ENCODE data around the gene SLC26A8. TPM values are rescaled to one million over a fixed set of nuclear protein-coding genes. Genes with fewer than 3 reads are reported as not detected.

SLC26A8 gene
- total RNA-seq, 1 experiment from 2014 or later, result 0.09 TPM

DNA sequence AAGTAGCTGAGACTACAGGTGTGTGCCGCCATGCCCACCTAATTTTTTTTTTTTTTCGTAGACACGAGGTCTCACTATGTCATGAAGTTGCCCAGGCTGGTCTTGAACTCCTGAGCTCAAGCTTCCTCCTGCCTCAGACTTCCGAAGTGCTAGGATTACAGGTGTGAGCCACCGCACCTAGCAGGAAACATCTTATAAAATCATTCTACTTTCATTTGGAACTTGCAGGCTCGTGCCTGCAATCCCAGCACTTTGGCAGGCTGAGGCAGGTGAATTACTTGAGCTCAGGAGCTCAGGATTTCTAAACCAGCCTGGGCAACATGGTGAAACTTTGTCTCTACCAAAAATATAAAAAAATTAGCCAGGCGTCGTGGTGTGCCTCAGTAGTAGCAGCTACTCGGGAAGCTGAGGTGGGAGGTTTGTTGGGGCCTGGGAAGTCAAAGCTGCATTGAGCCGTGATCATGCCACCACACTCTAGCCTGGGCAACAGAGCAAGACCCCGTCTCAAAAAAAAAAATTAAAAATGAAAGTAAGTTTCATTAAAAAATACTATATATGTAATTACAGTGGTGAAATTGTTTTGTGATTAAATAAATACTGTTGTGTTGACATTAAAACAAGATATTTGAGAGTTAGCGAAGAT is 18.3 kb upstream of the SLC26A8 start:
- H3K79me2 ChIP-seq (ENCODE audit: insufficient read depth, low read length), result peaks cover 7% of the 10 kb centered on the region; the same call in 1 of the 2 replicates
- no peaks in the 10 kb centered on the region for H4K20me1 ChIP-seq (ENCODE audit: control insufficient read depth, insufficient read depth, insufficient read length)
- H3K27ac Mint-ChIP-seq, result no peak overlapping the region
- H3K27me3 ChIP-seq (ENCODE audit: insufficient read depth, low read length), result no peaks in the 10 kb centered on the region
- no peak overlapping the region for H3K4me3 Mint-ChIP-seq
- H3K9me3 Mint-ChIP-seq, result no peaks in the 10 kb centered on the region
- WGBS (ENCODE audit: extremely low coverage, insufficient read length, low lambda C conversion rate), result 100% methylated on average over 1 of the region's 12 CpGs
- H4K91ac ChIP-seq (ENCODE audit: insufficient read length, low read depth, low read length), result no peak overlapping the region
- H3K23me2 ChIP-seq (ENCODE audit: insufficient read length, low read depth, low read length, poor library complexity, severe bottlenecking), result no peaks in the 10 kb centered on the region
- no peak overlapping the region for H4K8ac ChIP-seq (replicated peaks; ENCODE audit: insufficient read length, low read depth, low read length)
- H2BK20ac ChIP-seq (ENCODE audit: low read depth, low read length, poor library complexity, severe bottlenecking), result no peak overlapping the region
- H3K27ac ChIP-seq (ENCODE audit: insufficient read length, low read depth, low read length), result no peak overlapping the region
- no peak overlapping the region for H2BK15ac ChIP-seq (ENCODE audit: low read depth, low read length)
- TF ChIP-seq CTCF (conservative IDR thresholded peaks at IDR 0.05), result no peak
- H3K36me3 Mint-ChIP-seq (ENCODE audit: insufficient read depth in 1 of 3, low read depth in 3 of 3), result peaks cover 0 to 2% (median 0%) of the 10 kb centered on the region in 3 experiments; a peak in 3 of 7 replicates
- H3T11ph ChIP-seq (ENCODE audit: low read length), result no peak overlapping the region
- no peak overlapping the region for H3K23ac ChIP-seq (ENCODE audit: insufficient read length, low read depth, low read length)
- H3K79me1 ChIP-seq (ENCODE audit: insufficient read depth, low read depth, low read length, poor library complexity, severe bottlenecking), result peaks cover 9% of the 10 kb centered on the region
- no peak overlapping the region for H2AFZ ChIP-seq (ENCODE audit: low read length)
- no peak overlapping the region for H2BK120ac ChIP-seq (ENCODE audit: low read depth, low read length, poor library complexity, severe bottlenecking)
- H3K27me3 Mint-ChIP-seq (ENCODE audit: low read depth), result no peaks in the 10 kb centered on the region
- no peak overlapping the region for H3K4ac ChIP-seq (ENCODE audit: low read depth, low read length)
- H3K9me3 ChIP-seq (ENCODE audit: control insufficient read depth, low read depth, low read length), result no peaks in the 10 kb centered on the region
- no peak overlapping the region for H4K5ac ChIP-seq (ENCODE audit: insufficient read length, low read depth, low read length)
- no peak overlapping the region for H3K56ac ChIP-seq (ENCODE audit: insufficient read length, low read depth, low read length)
- H3K4me1 Mint-ChIP-seq, result peaks cover 0 to 24% of the 10 kb centered on the region in 2 experiments; a peak in 2 of 4 replicates
- no peak overlapping the region for H2BK5ac ChIP-seq (ENCODE audit: insufficient read length, low read length)
- no peak overlapping the region for H3K14ac ChIP-seq (ENCODE audit: insufficient read depth, low read length)
- no peak overlapping the region for H2BK12ac ChIP-seq (ENCODE audit: insufficient read length, low read depth, low read length)
- H2AK5ac ChIP-seq (ENCODE audit: insufficient read length, low read length), result no peak overlapping the region
- no peak overlapping the region for H3K18ac ChIP-seq (ENCODE audit: insufficient read length, low read depth, low read length)
- H3K4me1 ChIP-seq (ENCODE audit: insufficient read depth, low read length), result no peaks in the 10 kb centered on the region
- DNase-seq, result no peak
- no peak overlapping the region for H3K9ac ChIP-seq (ENCODE audit: extremely low read depth, insufficient read length, low read length)
- no peak overlapping the region for H3K4me2 ChIP-seq (ENCODE audit: insufficient read depth, insufficient read length, low read length)
